Loucy (cell line): ENCODE measurements around the gene ZNF784.

Source experiments
- CTCF ChIP-seq: fragments of 200-600 bp; sonication (generic); conservative IDR thresholded peaks from 2 replicates; pipeline ENCODE4 v1.5.1; 2014; ENCODE audit warnings: mild to moderate bottlenecking, antibody characterized with exemption, low read length
- EZH2phosphoT487 ChIP-seq: fragments of 200-600 bp; IDR thresholded peaks from 2 replicates; pipeline ENCODE4 v1.6.1; 2018; ENCODE audit warnings: antibody characterized with exemption, mild to moderate bottlenecking, moderate library complexity, borderline replicate concordance

- TF ChIP-seq CTCF (no peak), EZH2phosphoT487 (no peak)
Observed at GRCh38 chr19:55625004-55625326, 599 bp upstream of the ZNF784 start.
